Epithelial cell of proximal tubule (primary cell): ENCODE data around the gene BOLA1. TPM values are rescaled to one million over a fixed set of nuclear protein-coding genes. Genes with fewer than 3 reads are reported as not detected.

Source experiments
- DNase-seq: peaks from one replicate; pipeline ENCODE4 v3.0.0-alpha.2; 2011; ENCODE audit warnings: low read depth
- H3K4me3 ChIP-seq: 2 replicates; pipeline ENCODE4 v1.5.1; 2011; ENCODE audit warnings: low read depth, mild to moderate bottlenecking, low read length
- total RNA-seq: library from RNA; depleted of rRNA; stranded (reverse); fragments of >200 nt; gene quantifications from 2 replicates; pipeline ENCODE4 v1.2.3, GENCODE V29; 2015
- TF ChIP-seq, protein P1 (sequence below): conservative IDR thresholded peaks from 2 replicates; pipeline ENCODE4 v1.5.1; 2012; ENCODE audit warnings: low read depth, mild to moderate bottlenecking, low read length

Gene BOLA1
- total RNA-seq, 1 donor from 2014 or later = 29.2 TPM

DNA sequence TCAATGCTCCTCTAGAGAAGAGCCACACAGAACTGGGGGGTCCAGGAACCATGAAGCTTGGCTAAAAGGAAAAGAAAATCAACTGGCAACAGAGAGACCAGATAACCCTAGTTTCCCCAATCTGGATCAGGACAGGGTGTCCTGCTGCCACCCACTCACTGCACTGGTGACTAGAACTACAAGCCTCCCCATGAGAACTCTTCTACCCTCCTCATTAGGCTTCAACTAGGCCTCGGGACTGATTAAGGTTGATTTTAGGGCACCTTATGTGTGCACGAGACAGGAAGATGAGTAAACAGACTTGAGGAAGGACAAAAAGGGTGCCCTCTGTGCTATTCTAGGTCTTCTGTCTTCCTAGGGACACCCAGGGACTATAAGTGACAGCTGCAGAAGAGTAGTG, 30.5 kb downstream of the BOLA1 start:
- DNase-seq = no peak
- TF ChIP-seq, protein P1, sequence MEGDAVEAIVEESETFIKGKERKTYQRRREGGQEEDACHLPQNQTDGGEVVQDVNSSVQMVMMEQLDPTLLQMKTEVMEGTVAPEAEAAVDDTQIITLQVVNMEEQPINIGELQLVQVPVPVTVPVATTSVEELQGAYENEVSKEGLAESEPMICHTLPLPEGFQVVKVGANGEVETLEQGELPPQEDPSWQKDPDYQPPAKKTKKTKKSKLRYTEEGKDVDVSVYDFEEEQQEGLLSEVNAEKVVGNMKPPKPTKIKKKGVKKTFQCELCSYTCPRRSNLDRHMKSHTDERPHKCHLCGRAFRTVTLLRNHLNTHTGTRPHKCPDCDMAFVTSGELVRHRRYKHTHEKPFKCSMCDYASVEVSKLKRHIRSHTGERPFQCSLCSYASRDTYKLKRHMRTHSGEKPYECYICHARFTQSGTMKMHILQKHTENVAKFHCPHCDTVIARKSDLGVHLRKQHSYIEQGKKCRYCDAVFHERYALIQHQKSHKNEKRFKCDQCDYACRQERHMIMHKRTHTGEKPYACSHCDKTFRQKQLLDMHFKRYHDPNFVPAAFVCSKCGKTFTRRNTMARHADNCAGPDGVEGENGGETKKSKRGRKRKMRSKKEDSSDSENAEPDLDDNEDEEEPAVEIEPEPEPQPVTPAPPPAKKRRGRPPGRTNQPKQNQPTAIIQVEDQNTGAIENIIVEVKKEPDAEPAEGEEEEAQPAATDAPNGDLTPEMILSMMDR = no peak

DNA sequence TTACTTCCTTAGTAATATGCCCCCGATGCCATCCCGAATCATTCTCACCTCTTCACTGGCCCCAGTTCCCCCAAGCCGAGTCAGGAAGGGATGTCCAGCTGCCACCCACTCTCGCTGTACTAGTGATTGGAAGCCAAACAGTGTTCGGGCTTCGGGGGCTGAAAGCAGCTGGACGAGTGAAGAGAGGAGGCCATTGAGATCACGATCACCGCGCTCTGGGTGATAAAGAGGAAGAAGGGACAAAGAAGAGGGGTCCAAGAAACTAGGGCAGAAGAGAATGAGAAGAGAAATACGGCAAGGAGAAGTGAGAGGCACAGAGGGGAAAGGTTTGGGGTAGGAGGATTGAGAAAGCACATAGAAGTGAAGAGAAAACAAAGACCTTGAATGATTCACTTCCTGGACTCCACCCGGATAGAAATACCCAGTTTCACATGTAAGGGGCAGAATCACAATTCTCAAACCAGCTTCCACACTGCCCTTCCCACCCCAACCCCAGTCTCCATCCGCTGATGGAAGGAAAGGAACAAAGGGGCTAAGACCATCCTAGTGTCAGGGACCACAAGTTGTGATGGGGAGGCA, 31.9 kb downstream of the BOLA1 start:
- DNase-seq = no peak
- TF ChIP-seq, protein P1 = no peak
- no peak overlapping the region for H3K4me3 ChIP-seq

More for the DNA sequence above, 30.5 kb downstream of the BOLA1 start:
- H3K4me3 ChIP-seq = no peak overlapping the region

DNA sequence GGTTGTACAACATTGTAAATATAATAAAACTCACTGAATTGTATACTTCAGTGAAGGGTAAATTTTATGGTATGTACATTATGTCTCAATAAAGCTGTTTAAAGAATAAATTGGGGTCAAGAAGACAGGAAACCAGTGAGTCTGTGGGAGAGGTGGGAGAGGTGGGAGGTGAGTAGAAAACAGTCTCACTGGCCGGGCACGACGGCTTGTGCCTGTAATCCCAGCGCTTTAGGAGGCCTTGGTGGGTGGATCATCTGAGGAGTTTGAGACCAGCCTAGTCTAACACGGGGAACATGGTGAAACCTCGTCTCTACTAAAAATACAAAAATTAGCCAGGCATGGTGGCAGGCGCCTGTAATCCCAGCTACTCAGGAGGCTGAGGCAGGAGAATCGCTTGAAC, 33.1 kb downstream of the BOLA1 start:
- no peak overlapping the region for H3K4me3 ChIP-seq
- no peak for DNase-seq
- TF ChIP-seq, protein P1 = no peak

DNA sequence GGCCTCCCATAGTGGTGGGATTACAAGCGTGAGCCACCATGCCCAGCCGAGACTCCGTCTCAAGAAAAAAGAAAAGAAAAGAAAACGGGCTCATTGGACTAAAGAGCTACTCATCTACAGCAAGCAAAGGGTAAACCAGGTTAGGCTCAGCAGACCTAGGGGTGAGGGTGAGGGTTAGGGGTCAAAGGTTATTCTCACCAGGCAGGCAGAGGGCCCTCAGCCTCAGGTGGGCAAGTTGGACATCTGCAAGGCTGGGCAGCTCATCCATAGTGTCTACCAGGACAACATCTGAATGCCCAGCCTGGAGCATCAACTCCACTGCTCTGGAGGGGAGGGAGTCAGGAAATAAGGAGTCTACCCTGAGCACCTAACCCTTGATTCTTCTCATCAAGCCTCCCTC, 33.8 kb downstream of the BOLA1 start:
- H3K4me3 ChIP-seq = no peak overlapping the region
- TF ChIP-seq, protein P1 = no peak
- DNase-seq = no peak

DNA sequence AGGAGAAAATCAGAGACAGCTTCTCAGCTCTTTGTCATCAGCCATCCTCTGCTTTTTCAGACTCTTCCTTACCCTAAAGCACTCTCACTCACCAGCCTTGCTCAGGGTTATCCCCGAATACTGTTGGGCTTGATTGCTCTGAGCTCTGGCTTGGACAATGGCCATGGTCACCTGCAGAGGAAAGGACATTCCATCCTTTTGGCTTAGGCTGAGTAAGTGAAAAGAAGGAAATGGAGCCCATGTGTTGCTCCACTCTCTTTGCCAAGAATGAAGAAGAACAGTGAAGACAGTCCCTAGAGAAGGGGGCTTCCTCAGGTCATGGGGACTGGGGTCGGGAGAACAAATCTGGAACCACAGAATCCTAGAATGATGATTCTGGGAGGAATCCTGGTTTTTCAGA, 35.0 kb downstream of the BOLA1 start:
- DNase-seq = no peak
- TF ChIP-seq, protein P1 = no peak

DNA sequence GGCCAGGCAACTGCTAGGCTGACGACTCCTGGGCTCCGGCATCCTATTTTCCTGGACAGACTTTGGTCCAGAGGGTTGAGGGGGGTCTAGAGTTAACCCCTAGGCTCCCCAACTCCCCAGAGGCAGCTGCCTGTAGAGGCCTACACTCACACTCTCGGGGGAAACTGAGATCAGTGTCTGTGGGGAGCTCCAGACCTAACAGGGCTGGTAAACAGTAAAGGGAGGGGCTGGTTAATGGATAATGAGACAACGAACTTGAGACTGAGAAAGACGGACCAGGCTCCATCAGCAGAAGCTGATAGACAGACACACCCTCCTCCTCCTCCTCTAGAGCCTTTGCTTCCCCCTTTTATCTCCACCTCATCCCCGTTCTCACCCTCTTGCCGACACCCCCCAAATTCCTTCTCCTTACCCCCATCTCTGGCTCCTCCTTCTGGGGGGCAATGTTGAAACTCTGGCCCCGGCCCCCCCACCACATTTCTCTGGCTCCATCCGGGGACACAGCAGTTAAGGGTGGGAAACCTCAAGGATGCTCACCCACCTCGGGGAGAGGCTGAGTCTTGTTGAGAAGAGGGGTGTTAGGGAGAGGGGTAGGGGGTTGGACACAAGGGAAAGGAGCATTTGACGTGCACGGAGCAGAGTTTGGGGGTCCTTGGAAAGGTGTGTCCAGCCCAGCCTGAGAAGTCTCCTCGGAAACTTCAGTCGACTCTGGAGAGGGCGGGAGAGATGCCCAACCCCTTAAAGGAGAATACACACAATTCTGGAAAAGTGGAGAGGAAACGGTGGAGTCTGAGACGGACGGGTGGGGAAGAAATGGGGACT, 37.0 kb downstream of the BOLA1 start, which contains the start of gene MTMR11:
Gene MTMR11, minus strand, starts transcription at position 710 of the 822 bp plus-strand sequence. Its CDS starts 232 bp downstream, at position 478.
- no peak for DNase-seq
- H3K4me3 ChIP-seq = peak within 1 kb of the TSS; percentile 83
- TF ChIP-seq, protein P1 = no peak

More for the DNA sequence above, 35.0 kb downstream of the BOLA1 start:
- no peak overlapping the region for H3K4me3 ChIP-seq
